PC-3 (cell line): Measurements from ENCODE around the gene UGT2B15. TPM values are rescaled to one million over a fixed set of nuclear protein-coding genes. Genes with fewer than 3 reads are reported as not detected.
A peak's percentile ranks its signal among the peaks of the same experiment; 100 is the strongest.

Source experiments
- ATAC-seq: fragments of 200-7000 bp; cut with Tn5 transposase; 2 replicates; pipeline ENCODE4 v1.9.1; 2020; ENCODE audit warnings: mild to moderate bottlenecking, moderate library complexity
- BruUV-seq: library from RNA; stranded (reverse); fragments of 400-500 nt; replicated peaks from 2 replicates; lab custom pipeline; 2021; lab: Mats Ljungman, UMichigan
- CTCF ChIA-PET: fragments of 300-600 bp; sonication (Branson Sonifier 250); formaldehyde crosslinking; loops from one replicate; lab custom pipeline; 2022; ENCODE audit warnings: antibody characterized with exemption; lab: Charles Lee
- POLR2A ChIA-PET: fragments of 300-600 bp; sonication (Branson Sonifier 250); formaldehyde crosslinking; loops from one replicate; lab custom pipeline; 2022; ENCODE audit warnings: antibody characterized with exemption; ENCODE audit not compliant: unreplicated experiment; lab: Charles Lee
- DNase-seq: peaks from one replicate; pipeline ENCODE4 v3.0.0-alpha.2; 2015
- H2AFZ ChIP-seq: fragments of 300-600 bp; sonication (generic); 2 replicates; pipeline ENCODE4 v1.6.0; 2016; ENCODE audit warnings: antibody characterized with exemption, low read length
- H3F3A ChIP-seq: fragments of 300-600 bp; sonication (generic); one replicate; pipeline ENCODE4 v1.6.0; 2017; ENCODE audit warnings: antibody characterized with exemption, low read length, control low read depth, mild to moderate bottlenecking; ENCODE audit not compliant: unreplicated experiment
- H3K27ac ChIP-seq: fragments of 300-600 bp; sonication (generic); 2 replicates; pipeline ENCODE4 v1.5.1; 2016; ENCODE audit warnings: mild to moderate bottlenecking, low read length
- H3K27me3 ChIP-seq: fragments of 300-600 bp; sonication (generic); 2 replicates; pipeline ENCODE4 v1.6.1; 2016; ENCODE audit warnings: low read length, mixed read lengths
- H3K36me3 ChIP-seq: fragments of 300-600 bp; sonication (generic); 2 replicates; pipeline ENCODE4 v1.6.1; 2016; ENCODE audit warnings: low read depth, mixed run types, low read length, mixed read lengths
- H3K4me1 ChIP-seq: fragments of 300-600 bp; sonication (generic); 2 replicates; pipeline ENCODE4 v1.5.1; 2016; ENCODE audit warnings: low read length; ENCODE audit not compliant: insufficient read depth
- H3K4me2 ChIP-seq: fragments of 300-600 bp; sonication (generic); 2 replicates; pipeline ENCODE4 v1.6.0; 2016; ENCODE audit warnings: low read length
- H3K4me3 ChIP-seq: fragments of 300-600 bp; sonication (generic); 2 replicates; pipeline ENCODE4 v1.5.1; 2016; ENCODE audit warnings: mild to moderate bottlenecking, low read length, mixed read lengths
- H3K79me2 ChIP-seq: fragments of 300-600 bp; sonication (generic); 2 replicates; pipeline ENCODE4 v1.6.1; 2017; ENCODE audit warnings: low read length, mixed read lengths
- H3K9ac ChIP-seq: fragments of 300-600 bp; sonication (generic); 2 replicates; pipeline ENCODE4 v1.6.0; 2016; ENCODE audit warnings: mild to moderate bottlenecking, low read length
- H3K9me2 ChIP-seq: fragments of 300-600 bp; sonication (generic); replicated peaks from 2 replicates; pipeline ENCODE4 v1.6.1; 2016; ENCODE audit warnings: mixed run types, low read length, mixed read lengths
- H3K9me3 ChIP-seq: fragments of 300-600 bp; sonication (generic); 2 replicates; pipeline ENCODE4 v1.6.1; 2016; ENCODE audit warnings: low read length, mixed read lengths
- H4K20me1 ChIP-seq: fragments of 300-600 bp; sonication (generic); 2 replicates; pipeline ENCODE4 v1.6.1; 2016; ENCODE audit warnings: low read length, mixed read lengths
- CTCF ChIP-seq: fragments of 300-600 bp; sonication (generic); conservative IDR thresholded peaks from 2 replicates; pipeline ENCODE4 v1.5.1; 2017; ENCODE audit warnings: antibody characterized with exemption, low read depth, mild to moderate bottlenecking, low read length
- EZH2 ChIP-seq: fragments of 300-600 bp; sonication (generic); IDR thresholded peaks from one replicate; pipeline ENCODE4 v1.6.1; 2017; ENCODE audit warnings: antibody characterized with exemption, mild to moderate bottlenecking, low read length; ENCODE audit not compliant: unreplicated experiment
- EZH2phosphoT487 ChIP-seq: fragments of 300-600 bp; sonication (generic); IDR thresholded peaks from 2 replicates; pipeline ENCODE4 v1.6.1; 2018; ENCODE audit warnings: mild to moderate bottlenecking, antibody characterized with exemption, low read length, borderline replicate concordance
- intact Hi-C: fragments of 100-400 bp; cut with micrococcal nuclease; formaldehyde crosslinking; loops from 2 replicates; pipeline ENCODE4 v1.9.0; 2023
- total RNA-seq: library from RNA; depleted of rRNA; stranded (reverse); fragments of >200 nt; gene quantifications from 2 replicates; pipeline ENCODE4 v1.2.3, GENCODE V29; 2014

The UGT2B15 gene
- total RNA-seq, 1 experiment from 2014 or later = not detected

- no peak for DNase-seq
- Histone ChIP-seq H3K9me3 (no peaks in the 10 kb centered on the region), H4K20me1 (no peaks in the 10 kb centered on the region), H3K36me3 (no peaks in the 10 kb centered on the region), H2AFZ (no peak overlapping the region), H3K79me2 (no peaks in the 10 kb centered on the region), H3K9ac (no peak overlapping the region), H3K4me2 (no peak overlapping the region), H3F3A (no peaks in the 10 kb centered on the region), H3K4me3 (no peak overlapping the region), H3K9me2 (no peaks in the 10 kb centered on the region), H3K27me3 (no peaks in the 10 kb centered on the region), H3K27ac (no peak overlapping the region), H3K4me1 (no peaks in the 10 kb centered on the region)
- no TSS peak for BruUV-seq
- TF ChIP-seq CTCF = no peak
- no peak for TF ChIP-seq EZH2phosphoT487
- no peak for TF ChIP-seq EZH2
- POLR2A ChIA-PET = no interaction called here
- CTCF ChIA-PET = interaction anchor here (0.5 kb wide), 1 partner anchor 1867 kb away, joined by 3 read pairs; no protein-coding TSS in a partner anchor
- intact Hi-C loops = no loop called here
- no peak for ATAC-seq
Measured at GRCh38 chr4:68606240-68606639, 64.2 kb downstream of the UGT2B15 start.

GRCh38 chr4:68599150-68599549 lies 71.3 kb downstream of the UGT2B15 start:
- H3K9me3 ChIP-seq = no peaks in the 10 kb centered on the region
- peak overlapping the region; percentile 58 for H3K4me2 ChIP-seq
- H3K27me3 ChIP-seq = no peaks in the 10 kb centered on the region
- H3K79me2 ChIP-seq = no peaks in the 10 kb centered on the region
- no peak overlapping the region for H3K4me3 ChIP-seq
- ChIA-PET CTCF (no interaction called here), POLR2A (no interaction called here)
- intact Hi-C loops = loop anchor here (1.0 kb wide), 1 partner anchor 149 kb away; no protein-coding TSS in a partner anchor
- H3K9ac ChIP-seq = no peak overlapping the region
- no peak for TF ChIP-seq EZH2phosphoT487
- TF ChIP-seq EZH2 = no peak
- no peak for TF ChIP-seq CTCF
- ATAC-seq (peak; percentile 66), DNase-seq (peak; percentile 75)
- H3K4me1 ChIP-seq = peaks cover 17% of the 10 kb centered on the region
- H4K20me1 ChIP-seq = no peaks in the 10 kb centered on the region
- H2AFZ ChIP-seq = peak overlapping the region; percentile 12; the same call in 1 of the 2 replicates
- H3K36me3 ChIP-seq = no peaks in the 10 kb centered on the region
- no peaks in the 10 kb centered on the region for H3F3A ChIP-seq
- H3K9me2 ChIP-seq = no peaks in the 10 kb centered on the region
- BruUV-seq = no TSS peak
- H3K27ac ChIP-seq = peak overlapping the region; percentile 29

GRCh38 chr4:68597482-68597881 lies 73.0 kb downstream of the UGT2B15 start:
- Histone ChIP-seq H3K27ac (no peak overlapping the region), H2AFZ (no peak overlapping the region), H3K9ac (no peak overlapping the region), H3K9me2 (no peaks in the 10 kb centered on the region), H3K4me2 (no peak overlapping the region), H3K9me3 (no peaks in the 10 kb centered on the region), H3K36me3 (no peaks in the 10 kb centered on the region), H3K27me3 (no peaks in the 10 kb centered on the region), H3K4me1 (peaks cover 17% of the 10 kb centered on the region), H3K4me3 (no peak overlapping the region), H3K79me2 (no peaks in the 10 kb centered on the region), H3F3A (no peaks in the 10 kb centered on the region), H4K20me1 (no peaks in the 10 kb centered on the region)
- BruUV-seq = no TSS peak
- no peak for TF ChIP-seq EZH2
- no peak for TF ChIP-seq CTCF
- no peak for TF ChIP-seq EZH2phosphoT487
- intact Hi-C loops = no loop called here
- CTCF ChIA-PET = no interaction called here
- POLR2A ChIA-PET = no interaction called here
- no peak for ATAC-seq
- no peak for DNase-seq
